Fibroblast of skin of right biceps (primary cell): ENCODE results near the gene GNMT.
"Not testable (repeated sequence)": the region's sequence is repeated elsewhere in the genome, so short reads cannot be mapped to it uniquely, and the experiment has no call there.

ENCODE experiments used
- DNase-seq: peaks from one replicate; pipeline ENCODE4 v3.0.0-alpha.2; 2013

The GNMT gene

DNA sequence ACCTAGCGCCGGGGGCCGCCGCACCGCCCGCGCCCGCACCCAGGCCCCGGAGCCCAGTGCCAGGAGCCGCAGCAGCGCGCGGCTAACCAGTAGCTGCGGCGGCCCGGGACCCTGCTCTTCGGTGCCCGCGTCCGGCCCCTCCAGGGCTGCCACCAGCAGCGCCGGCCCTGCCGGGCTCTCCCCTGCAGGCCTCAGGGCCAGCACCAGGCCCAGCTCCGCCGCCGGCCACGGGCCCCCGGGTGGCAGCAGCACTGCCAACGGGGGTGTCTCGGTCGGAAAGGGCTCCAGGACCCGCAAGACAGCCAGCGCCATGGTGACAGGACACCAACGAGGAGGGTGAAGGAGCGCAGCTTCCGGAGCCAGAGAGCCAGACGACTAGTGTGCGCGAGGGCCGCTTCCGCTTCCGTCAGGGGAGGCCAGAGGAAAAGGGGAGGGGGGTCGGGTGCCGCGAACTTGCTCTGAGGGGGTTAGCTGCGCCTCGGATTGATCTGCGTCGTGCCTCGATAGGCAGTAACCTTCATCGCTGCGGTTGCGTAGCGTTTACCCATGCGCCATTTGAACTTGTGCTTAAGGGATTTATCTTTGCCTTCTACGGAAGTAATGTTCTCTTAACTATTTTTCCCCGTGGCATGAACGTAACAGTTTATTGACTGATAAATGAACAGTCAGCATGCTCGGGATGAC is 18.4 kb downstream of the GNMT start, which contains the start of gene PEX6:
PEX6 (minus strand) TSS at position 343 of the 684 bp plus-strand sequence; CDS start at position 312, 31 bp downstream.
- peak; percentile 89 for DNase-seq

DNA sequence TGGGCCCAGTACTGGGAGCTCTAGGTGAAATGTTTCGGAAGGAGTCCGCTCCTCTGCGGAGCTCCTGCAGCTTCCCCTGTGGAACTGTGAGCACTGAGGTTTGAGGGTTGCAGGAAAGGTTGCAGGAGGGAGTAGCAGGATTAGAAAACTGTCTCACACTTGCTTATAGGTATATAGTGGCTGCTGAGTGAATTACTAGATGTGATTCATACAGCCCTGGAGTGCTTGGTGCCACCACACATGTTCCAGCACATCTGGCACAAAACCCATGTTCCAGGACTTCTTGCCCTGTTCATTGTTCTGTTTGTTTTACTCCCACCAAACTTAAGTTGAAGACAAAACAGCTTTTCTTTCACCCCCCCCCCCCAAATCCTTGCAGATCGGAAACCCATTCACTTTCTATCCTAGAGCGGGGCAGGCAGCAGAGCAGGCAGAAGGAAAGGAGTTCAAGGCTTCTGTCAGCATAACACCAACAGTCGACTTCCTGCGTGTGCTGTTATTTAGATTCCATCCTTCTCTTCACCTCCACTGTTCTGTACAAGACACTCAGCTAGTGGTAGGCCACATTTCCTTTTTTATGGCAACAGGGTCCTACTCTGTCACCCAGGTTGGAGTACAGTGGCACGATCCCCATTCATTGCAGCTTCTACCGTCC is 19.1 kb downstream of the GNMT start:
- peak; percentile 37 for DNase-seq

DNA sequence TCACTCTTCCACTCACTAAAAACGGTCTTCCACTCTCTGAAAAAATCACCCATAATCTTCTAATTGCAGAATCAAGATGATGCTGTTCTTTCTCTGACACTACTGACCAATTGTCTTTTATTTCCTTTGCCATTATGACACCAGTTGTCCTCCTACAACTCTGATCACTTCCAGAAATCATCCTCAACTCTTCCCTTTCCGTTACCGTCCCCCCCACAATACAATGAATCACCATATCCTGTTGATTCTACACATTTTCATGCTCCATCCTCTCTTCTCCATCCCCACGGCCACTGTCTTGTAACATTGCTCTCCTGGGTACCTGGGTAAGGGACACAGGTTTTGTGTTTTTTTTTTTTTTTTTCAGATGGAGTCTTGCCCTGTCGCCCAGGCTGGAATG is 21.3 kb downstream of the GNMT start:
- no peak for DNase-seq

GRCh38 chr6:42984001-42984923 is 23.7 kb downstream of the GNMT start, which contains the start of gene PPP2R5D:
Gene PPP2R5D, plus strand, starts transcription at chr6:42984570. Its CDS starts 108 bp downstream, at chr6:42984678.
- DNase-seq = peak; percentile 99

DNA sequence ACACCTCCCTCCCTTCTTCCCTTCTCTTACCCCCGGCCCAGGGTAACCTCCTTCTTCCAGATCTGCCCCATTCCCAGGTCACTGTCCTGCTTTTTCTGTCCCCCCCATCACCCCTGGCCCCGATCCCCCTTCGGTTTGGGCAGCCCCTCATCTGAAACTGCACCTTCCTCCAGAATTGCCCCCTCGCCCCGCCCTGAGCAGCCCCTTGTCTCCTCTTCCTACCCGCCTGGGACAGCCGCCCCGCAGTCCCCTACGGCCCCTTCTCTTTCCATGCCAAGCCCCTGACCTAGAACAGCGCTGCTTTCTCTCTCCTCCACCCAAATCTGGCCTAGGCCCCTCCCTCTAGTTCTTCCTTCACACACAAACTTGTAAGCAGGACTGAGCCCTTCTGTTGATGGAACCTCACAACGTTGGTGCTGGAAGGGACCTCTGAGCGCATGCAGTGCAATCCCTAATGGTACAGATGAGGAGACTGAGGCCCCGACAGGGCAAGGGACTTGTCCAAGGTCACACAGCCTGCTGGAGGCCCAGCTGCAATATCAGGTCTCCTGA is 24.4 kb downstream of the GNMT start:
- DNase-seq = no peak

GRCh38 chr6:42987533-42988451 is 27.2 kb downstream of the GNMT start:
- no peak for DNase-seq

- peak; percentile 10 for DNase-seq
Observed at GRCh38 chr6:42988486-42989020, 28.0 kb downstream of the GNMT start.

DNA sequence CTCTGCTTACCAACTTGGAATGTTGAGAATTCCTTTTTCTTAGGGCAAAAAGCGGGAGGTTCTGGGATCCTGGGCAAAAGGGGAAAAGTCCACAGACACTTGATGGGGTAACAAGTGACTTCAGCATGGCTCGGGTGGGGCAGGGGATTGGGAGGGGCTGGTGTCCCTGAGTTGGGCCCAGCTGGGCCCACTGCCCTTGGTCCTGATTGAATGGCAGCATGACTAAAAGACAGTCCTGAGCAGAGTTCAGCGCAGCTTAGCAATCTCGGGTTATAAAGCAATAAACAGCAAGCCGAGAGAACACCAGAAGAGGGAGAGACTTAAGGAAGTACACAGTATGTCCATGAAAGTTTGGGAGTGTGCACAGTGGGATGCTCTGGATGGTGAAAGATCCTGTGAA is 29.4 kb downstream of the GNMT start:
- no peak for DNase-seq

GRCh38 chr6:42993445-42993844 is 32.9 kb downstream of the GNMT start:
- peak; percentile 9 for DNase-seq

GRCh38 chr6:42996513-42996912 is 36.0 kb downstream of the GNMT start:
- DNase-seq = no peak

GRCh38 chr6:42998205-42998604 is 37.7 kb downstream of the GNMT start:
- DNase-seq = not testable (repeated sequence)

- no peak for DNase-seq
Observed at GRCh38 chr6:43001843-43002242, 41.3 kb downstream of the GNMT start.

DNA sequence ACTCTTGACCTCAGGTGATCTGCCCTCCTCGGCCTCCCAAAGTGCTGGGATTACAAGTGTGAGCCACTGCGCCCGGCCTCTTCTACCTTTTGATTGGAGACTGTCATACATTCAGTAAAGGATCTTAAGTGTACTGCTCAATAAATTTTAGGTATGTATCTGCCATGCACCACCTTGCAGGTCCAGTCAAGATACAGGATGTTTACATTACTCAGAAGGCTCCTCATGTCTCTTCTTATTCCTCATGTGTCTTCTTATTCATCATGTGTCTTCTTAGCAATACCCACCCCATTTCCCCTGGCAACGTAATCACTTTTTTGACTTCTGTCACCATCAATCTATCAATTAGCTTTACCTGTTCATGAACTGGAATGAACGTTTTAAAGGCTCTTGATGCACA is 45.3 kb downstream of the GNMT start:
- DNase-seq = no peak

GRCh38 chr6:43006251-43006650 is 45.7 kb downstream of the GNMT start:
- DNase-seq = no peak

- no peak for DNase-seq
Observed at GRCh38 chr6:43007126-43007525, 46.6 kb downstream of the GNMT start.

- peak; percentile 38 for DNase-seq
Observed at GRCh38 chr6:43009124-43009523, 48.6 kb downstream of the GNMT start.

GRCh38 chr6:43011207-43011606 is 50.7 kb downstream of the GNMT start:
- DNase-seq = no peak

DNA sequence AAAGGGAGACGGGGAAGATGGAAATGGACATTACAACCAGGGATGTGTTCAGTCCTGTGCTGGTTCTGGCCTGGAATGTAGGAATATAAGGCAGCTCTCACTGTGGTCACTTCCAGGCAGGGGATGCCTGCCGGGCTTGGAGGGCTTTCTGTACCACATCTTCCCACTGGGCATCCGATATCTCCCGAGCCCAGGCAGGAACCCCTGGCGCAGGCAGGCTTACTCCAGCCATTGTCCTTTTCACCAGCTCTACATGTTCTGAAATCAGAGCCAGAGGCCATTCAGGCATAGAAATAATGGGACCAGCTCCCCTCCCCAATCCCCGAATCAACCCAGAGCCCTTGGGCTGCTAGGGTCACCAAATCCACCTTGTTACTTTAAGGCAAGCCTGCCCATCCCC is 51.8 kb downstream of the GNMT start:
- DNase-seq = no peak

GRCh38 chr6:43013097-43013842 is 52.7 kb downstream of the GNMT start:
- DNase-seq = peak; percentile 17
